ENCODE data around the gene FMN1.

FMN1 gene

GRCh38 chr15:32823750-32824149 is 370.8 kb downstream of the FMN1 start:
- no peak for DNase-seq (ENCODE audit: low spot score)

GRCh38 chr15:32822739-32823138 is 371.8 kb downstream of the FMN1 start:
- no peak for DNase-seq (ENCODE audit: low spot score)

GRCh38 chr15:32819448-32819847 is 375.1 kb downstream of the FMN1 start:
- DNase-seq (ENCODE audit: low spot score) = no peak

- no peak for DNase-seq (ENCODE audit: low spot score)
Observed at GRCh38 chr15:32818758-32819447, 375.6 kb downstream of the FMN1 start.

DNA sequence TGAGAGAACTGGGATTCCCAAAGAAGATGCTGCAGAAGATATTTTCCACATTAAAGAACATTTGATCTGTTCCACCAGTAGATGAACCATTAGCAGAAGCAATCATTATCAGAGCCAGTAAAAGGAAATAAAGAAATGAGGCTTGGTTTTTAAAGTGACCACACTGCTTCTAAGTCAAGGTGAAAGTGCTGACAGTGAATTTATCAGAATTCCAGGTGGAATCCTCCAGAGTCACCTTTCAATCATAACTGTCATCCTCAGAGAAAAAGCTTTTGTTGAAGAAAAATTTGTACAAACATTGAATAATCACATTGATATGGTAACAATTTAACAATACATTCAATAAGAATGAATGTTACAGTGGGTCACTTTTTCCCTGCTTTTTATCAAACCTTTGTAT is 376.9 kb downstream of the FMN1 start:
- no peak for DNase-seq (ENCODE audit: low spot score)

- DNase-seq (ENCODE audit: low spot score) = no peak
Observed at GRCh38 chr15:32807331-32807730, 387.2 kb downstream of the FMN1 start.

DNA sequence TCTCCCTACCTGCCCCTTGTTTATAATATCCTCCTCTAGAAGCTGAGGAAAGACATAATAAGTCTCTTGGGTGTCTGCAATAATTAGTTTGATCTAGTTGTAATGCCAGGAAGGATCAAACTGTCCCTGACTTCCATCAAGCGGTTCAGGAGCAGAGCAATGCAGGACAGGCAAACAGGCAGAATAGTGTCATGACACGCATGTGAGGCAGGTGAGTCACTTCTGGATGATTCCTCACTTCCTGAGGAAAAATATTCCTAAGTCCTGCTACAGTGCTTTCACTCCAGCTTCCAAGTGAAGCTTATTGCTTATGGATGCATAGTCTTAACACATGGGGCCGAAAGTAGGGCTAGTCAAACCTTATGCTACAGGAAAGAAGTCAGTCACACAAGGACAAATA is 390.9 kb downstream of the FMN1 start:
- no peak for DNase-seq (ENCODE audit: low spot score)

- DNase-seq (ENCODE audit: low spot score) = no peak
Observed at GRCh38 chr15:32802286-32802936, 392.1 kb downstream of the FMN1 start.

DNA sequence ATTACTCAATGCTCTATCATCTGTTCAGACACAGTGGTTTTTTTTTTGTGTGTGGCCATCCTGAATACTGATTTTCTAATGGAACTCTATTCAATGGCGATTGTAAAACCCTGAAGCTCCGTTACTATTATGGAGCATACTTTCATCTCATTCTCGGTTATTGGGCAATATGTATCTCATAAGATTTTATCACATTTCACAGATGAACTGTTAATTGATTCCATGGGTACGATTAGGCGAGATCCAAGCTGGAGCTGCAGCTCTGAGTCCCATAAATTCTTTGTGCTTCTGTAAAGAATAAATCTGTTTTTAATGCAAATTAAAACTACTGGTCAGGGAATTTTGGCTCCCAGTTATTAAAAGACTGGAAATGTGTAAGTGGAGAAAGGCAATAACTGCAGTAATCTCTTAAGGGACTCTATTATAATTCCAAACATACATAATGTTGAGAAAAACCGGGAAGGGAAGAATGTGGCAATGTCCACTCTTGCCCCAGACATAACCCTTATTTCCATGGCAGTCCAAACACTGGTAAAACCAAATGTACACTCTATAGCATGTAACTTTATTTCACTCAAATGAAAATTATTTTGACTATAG is 394.5 kb downstream of the FMN1 start:
- no peak for DNase-seq (ENCODE audit: low spot score)

DNA sequence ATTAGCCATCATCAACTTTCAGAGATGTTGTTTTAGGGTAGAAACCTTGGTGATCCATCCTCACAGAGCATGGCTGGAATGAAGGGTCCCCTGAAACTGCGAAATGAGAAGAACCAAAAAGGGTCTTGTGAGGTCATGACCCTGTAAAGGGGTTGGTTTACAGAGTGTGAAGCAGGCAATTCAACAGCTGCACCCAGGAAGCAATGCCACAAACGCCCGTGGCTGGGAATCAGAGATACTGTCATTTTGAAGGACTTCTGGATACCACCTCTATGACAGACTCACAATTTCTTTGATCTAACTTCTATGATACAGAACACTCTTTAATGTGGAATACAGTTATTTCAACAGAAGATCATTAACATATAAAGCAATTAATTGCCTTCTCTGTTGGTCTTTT is 397.7 kb downstream of the FMN1 start:
- DNase-seq (ENCODE audit: low spot score) = no peak

GRCh38 chr15:32794973-32795372 is 399.5 kb downstream of the FMN1 start:
- no peak for DNase-seq (ENCODE audit: low spot score)

GRCh38 chr15:32792436-32792835 is 402.1 kb downstream of the FMN1 start:
- no peak for DNase-seq (ENCODE audit: low spot score)

- no peak for DNase-seq (ENCODE audit: low spot score)
Observed at GRCh38 chr15:32790352-32790999, 404.0 kb downstream of the FMN1 start.

DNA sequence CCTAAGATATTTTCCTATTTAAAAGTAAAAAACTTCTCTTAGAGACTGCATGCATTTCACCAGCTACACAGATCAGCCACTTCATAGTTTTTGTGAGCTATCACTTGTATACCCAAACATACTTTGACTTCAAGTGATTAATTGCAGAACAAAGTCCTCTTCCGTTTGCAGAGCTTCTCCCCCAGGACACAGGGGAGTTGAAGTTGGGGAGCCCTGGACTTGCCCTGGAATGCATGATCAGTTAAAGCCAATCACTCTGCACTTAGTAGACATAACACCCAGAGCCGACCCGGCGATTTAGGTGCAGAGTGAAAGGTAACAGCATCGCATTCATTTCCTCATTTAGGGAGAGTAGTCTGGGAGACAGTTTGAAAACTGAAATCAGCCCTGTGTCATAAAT is 406.6 kb downstream of the FMN1 start:
- no peak for DNase-seq (ENCODE audit: low spot score)

DNA sequence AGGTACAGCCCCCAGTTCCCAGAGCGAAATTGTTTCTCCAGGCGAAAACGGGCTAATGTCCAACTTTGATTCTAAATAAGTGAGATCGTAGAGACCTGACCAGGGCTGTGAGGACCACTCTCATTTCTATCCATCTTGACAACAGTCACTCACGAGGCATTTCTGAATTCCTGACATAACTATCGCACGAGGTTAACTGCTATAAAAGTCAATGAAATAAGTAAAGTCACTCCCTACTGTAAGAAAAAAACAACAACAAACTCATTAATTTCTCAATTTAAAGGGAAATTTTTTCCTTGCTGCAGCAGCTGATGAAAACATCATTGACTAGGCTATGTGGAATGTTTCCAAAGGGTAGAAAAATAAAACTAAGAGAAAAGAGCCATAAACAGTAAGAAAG is 407.6 kb downstream of the FMN1 start:
- no peak for DNase-seq (ENCODE audit: low spot score)

GRCh38 chr15:32784581-32784980 is 409.9 kb downstream of the FMN1 start:
- DNase-seq (ENCODE audit: low spot score) = no peak

DNA sequence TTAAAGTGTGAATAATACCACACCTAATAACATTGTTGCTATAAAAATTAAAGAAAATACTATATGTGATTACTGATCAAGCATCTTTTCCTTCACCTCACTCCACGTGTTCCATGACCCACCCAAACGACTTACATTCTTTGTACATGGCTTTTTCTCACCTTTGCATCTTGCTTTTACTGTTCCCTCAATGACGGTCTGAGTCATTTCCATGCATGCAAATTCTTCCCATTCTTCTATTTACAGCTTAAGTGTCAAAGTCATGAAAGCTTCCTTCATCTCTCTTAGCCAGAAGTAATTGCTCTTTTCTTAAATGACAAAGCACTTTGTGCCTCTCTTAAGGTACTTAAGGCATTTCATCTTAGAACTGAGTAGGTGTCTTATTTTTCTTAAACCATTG is 412.7 kb downstream of the FMN1 start:
- no peak for DNase-seq (ENCODE audit: low spot score)

DNA sequence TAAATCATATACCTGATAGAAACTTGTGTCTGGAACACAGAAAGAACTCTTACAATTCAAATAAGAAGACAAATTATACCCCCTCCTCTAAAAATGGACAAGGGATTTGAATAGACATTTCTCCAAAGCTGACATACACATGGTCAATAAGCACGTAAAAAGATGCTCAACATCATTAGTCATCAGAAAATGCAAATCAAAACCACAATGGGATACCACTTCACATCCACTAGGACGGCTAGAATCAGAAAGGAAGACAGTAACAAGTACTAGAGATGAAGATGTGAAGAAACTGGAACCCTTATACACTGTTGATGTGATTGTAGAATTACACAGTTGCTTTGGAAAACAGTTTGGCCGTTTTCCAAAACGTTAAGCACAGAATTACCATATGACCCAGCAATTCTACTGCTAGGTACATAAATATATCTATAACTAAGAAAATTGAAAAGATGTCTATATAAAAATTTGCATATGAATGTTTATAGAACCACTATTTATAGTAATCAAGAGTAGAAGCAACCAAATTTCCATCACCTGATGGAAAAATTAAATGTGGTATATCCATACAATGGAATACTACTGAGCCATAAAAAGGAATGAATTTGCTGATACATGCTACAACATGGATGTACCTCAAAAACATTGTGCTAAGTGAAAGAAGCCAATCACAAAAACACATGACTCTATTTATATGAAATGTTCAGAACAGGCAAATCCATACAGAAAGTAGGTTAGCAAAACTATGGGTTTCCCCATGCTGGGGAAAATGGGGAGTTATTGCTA is 415.9 kb downstream of the FMN1 start:
- DNase-seq (ENCODE audit: low spot score) = no peak

DNA sequence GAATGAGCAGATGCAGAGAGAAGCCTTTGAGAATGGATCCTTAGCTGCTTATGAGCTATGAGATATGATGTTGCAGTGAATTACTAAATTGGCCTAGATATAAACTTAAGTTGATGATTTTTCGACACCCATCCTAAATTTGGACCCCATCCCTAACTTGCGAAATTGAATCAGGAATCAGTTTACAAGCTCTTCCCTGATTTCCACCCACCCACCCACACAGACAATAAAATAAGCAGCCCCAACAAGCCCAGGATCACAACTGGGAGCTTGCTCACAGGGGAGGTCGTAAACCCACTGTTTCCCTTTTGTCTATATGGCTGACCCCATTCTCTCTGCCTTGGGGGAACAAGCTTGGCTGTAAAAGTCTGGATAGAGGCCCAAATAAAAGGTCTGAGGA is 419.4 kb downstream of the FMN1 start:
- DNase-seq (ENCODE audit: low spot score) = no peak

DNA sequence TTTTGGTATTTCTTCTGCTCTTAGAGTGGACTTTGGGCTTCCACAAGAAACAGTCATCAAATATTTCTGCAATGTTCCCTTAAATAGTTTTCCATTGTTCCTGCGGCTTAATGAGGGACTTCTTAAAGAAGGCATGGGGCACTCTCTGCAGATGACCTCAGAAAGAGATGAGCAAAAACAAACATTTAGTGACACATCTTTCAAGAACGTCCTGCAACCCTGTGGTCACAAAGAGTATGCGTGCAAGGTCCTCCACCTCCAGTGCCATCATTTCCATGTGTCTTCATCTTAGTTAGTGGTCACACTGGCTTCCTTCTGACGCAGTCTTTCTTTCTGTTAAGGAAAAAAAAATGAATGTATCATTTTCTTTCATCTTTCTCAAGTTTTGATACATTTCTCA is 420.5 kb downstream of the FMN1 start:
- DNase-seq (ENCODE audit: low spot score) = no peak

GRCh38 chr15:32767236-32767635 is 427.3 kb downstream of the FMN1 start:
- DNase-seq (ENCODE audit: low spot score) = no peak

- no peak for DNase-seq (ENCODE audit: low spot score)
Observed at GRCh38 chr15:32766101-32766500, 428.4 kb downstream of the FMN1 start.
